ENCODE measurements around the gene NUP160.
"Not testable (repeated sequence)": the region's sequence is repeated elsewhere in the genome, so short reads cannot be mapped to it uniquely, and the experiment has no call there.

Gene NUP160

DNA sequence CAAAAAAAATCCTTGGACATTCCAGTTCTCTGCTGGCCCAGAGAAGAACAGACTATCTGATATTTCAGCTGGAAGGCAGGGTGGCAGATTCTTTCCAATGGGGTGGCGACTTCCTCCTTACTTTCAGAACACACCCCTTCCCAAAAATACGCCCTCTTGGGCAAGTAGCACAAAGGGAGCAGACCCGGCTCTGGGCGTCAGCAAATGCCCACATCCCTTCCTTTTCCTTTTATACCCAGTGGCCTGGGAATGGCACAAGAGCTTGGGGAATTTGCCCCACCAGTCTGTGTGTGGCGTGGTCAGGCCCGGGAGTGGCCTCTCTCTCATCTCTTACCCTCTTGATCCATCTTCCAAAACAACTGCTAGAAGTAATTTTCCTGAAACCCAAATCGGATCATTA lies 33.0 kb upstream of the NUP160 start:
- no peak overlapping the region for H3K4me3 ChIP-seq (IDR thresholded peaks at IDR 0.05; ENCODE audit: insufficient read depth, low read depth, low read length)
- H3K9ac ChIP-seq = no peak overlapping the region
- no peaks in the 10 kb centered on the region for H4K20me1 ChIP-seq (ENCODE audit: insufficient read depth)
- no peak overlapping the region for H3K27ac ChIP-seq
- no peaks in the 10 kb centered on the region for H3K36me3 ChIP-seq (ENCODE audit: insufficient read depth)
- TF ChIP-seq, protein P1, sequence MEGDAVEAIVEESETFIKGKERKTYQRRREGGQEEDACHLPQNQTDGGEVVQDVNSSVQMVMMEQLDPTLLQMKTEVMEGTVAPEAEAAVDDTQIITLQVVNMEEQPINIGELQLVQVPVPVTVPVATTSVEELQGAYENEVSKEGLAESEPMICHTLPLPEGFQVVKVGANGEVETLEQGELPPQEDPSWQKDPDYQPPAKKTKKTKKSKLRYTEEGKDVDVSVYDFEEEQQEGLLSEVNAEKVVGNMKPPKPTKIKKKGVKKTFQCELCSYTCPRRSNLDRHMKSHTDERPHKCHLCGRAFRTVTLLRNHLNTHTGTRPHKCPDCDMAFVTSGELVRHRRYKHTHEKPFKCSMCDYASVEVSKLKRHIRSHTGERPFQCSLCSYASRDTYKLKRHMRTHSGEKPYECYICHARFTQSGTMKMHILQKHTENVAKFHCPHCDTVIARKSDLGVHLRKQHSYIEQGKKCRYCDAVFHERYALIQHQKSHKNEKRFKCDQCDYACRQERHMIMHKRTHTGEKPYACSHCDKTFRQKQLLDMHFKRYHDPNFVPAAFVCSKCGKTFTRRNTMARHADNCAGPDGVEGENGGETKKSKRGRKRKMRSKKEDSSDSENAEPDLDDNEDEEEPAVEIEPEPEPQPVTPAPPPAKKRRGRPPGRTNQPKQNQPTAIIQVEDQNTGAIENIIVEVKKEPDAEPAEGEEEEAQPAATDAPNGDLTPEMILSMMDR (conservative IDR thresholded peaks at IDR 0.05; ENCODE audit: low read depth, low read length) = no peak
- H3K4me2 ChIP-seq = no peak overlapping the region
- no peak overlapping the region for H2AFZ ChIP-seq (ENCODE audit: low read depth)
- no peaks in the 10 kb centered on the region for H3K79me2 ChIP-seq (ENCODE audit: insufficient read depth, low read depth)
- no peaks in the 10 kb centered on the region for H3K27me3 ChIP-seq (ENCODE audit: insufficient read depth, low read depth)
- no peaks in the 10 kb centered on the region for H3K4me1 ChIP-seq (ENCODE audit: low read depth, poor library complexity, severe bottlenecking)

DNA sequence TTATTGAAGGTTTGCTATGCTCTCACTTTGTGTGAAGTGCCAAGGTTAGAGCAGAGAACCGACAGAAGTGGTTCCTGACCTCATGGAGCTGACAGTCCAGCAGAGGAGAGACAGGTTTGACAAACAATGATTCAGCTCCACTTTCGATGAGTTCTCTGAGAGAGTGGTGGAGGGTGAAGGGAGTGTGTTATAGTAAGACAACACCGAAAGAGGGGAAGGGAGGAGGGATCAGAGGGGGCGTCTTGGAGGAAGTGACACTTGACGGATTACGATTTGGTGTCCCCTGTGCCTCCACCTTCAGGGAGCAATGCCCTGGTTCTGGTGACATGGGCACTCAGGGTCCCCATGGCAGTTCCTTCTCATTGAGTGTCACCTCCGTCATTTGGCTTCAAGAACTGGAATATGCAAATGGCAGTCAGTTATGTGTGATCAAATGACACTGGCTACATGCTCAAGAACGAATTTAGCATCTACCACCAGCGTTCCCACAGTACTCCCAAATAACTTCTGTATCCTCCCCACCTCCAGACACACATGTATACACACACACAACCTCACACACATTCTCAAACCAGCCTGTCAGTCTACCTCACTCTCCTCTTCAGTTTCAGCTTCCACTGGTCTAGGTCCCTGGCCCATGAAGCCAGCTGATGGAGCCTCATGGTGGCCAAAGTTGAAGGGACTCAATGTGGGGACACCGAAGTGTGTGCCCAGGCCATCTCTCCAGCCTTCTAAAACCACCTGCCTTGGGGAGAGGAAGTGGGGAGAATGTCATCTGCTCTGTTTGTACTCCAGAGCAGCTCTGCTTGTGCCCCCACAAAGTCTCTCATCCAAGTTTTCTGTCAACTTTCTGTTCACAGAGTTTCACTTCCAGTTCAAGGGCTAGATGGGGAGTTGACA lies 31.4 kb upstream of the NUP160 start:
- TF ChIP-seq, protein P1 (conservative IDR thresholded peaks at IDR 0.05; ENCODE audit: low read depth, low read length) = no peak
- Histone ChIP-seq H3K27ac (no peak overlapping the region), H3K4me2 (no peak overlapping the region)

DNA sequence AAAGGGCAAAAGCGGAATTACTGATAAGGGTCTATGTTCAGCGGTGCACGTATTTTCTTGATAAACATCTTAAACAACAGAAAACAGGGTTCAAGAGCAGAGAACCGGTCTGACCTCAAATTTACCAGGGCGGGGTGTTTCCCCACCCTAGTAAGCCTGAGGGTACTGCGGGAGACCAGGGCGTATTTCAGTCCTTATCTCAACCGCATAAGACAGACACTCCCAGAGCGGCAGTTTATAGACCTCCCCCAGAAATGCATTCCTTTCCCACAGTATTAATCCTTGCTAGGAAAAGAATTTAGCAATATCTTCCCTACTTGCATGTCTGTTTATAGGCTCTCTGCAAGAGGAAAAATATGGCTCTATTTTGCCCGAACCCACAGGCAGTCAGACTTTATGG lies 27.7 kb upstream of the NUP160 start:
- H3K27ac ChIP-seq; H3K4me3 ChIP-seq (IDR thresholded peaks at IDR 0.05; ENCODE audit: insufficient read depth, low read depth, low read length); H3K9ac ChIP-seq; H3K27me3 ChIP-seq (ENCODE audit: insufficient read depth, low read depth); H2AFZ ChIP-seq (ENCODE audit: low read depth); H3K36me3 ChIP-seq (ENCODE audit: insufficient read depth); H3K4me1 ChIP-seq (ENCODE audit: low read depth, poor library complexity, severe bottlenecking); H3K4me2 ChIP-seq; H3K79me2 ChIP-seq (ENCODE audit: insufficient read depth, low read depth); H4K20me1 ChIP-seq (ENCODE audit: insufficient read depth): not testable (repeated sequence)

More for the DNA sequence above, 31.4 kb upstream of the NUP160 start:
- Histone ChIP-seq H3K9ac (no peak overlapping the region), H3K4me1 (ENCODE audit: low read depth, poor library complexity, severe bottlenecking) (no peaks in the 10 kb centered on the region), H3K36me3 (ENCODE audit: insufficient read depth) (no peaks in the 10 kb centered on the region), H3K79me2 (ENCODE audit: insufficient read depth, low read depth) (no peaks in the 10 kb centered on the region), H2AFZ (ENCODE audit: low read depth) (no peak overlapping the region), H3K27me3 (ENCODE audit: insufficient read depth, low read depth) (no peaks in the 10 kb centered on the region), H4K20me1 (ENCODE audit: insufficient read depth) (no peaks in the 10 kb centered on the region), H3K4me3 (IDR thresholded peaks at IDR 0.05; ENCODE audit: insufficient read depth, low read depth, low read length) (no peak overlapping the region)

DNA sequence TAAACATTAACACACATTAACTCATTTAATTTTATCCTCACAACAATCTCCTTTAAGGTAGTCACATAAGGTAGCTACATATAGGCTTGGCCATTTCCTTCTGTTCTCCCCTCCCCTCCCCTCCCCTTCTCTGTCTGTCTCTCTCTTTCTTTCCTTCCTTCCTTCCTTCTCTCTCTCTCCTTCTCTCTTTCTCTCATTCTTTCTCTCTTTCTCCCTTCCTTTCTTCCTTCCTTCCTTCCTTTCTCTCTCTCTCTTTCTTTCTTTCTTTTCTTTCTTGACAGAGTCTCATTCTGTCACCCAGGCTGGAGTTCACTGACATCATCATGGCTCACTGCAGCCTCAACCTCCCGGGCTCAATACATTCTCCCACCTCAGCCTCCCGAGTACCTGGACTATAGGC lies 22.3 kb upstream of the NUP160 start:
- H3K36me3 ChIP-seq (ENCODE audit: insufficient read depth) = no peaks in the 10 kb centered on the region
- H3K9ac ChIP-seq = no peak overlapping the region
- H3K79me2 ChIP-seq (ENCODE audit: insufficient read depth, low read depth) = no peaks in the 10 kb centered on the region
- no peak overlapping the region for H3K4me3 ChIP-seq (IDR thresholded peaks at IDR 0.05; ENCODE audit: insufficient read depth, low read depth, low read length)
- H3K27ac ChIP-seq = no peak overlapping the region
- H3K4me1 ChIP-seq (ENCODE audit: low read depth, poor library complexity, severe bottlenecking) = no peaks in the 10 kb centered on the region
- H4K20me1 ChIP-seq (ENCODE audit: insufficient read depth) = no peaks in the 10 kb centered on the region
- no peak overlapping the region for H2AFZ ChIP-seq (ENCODE audit: low read depth)
- no peak overlapping the region for H3K4me2 ChIP-seq
- TF ChIP-seq, protein P1 (conservative IDR thresholded peaks at IDR 0.05; ENCODE audit: low read depth, low read length) = no peak
- no peaks in the 10 kb centered on the region for H3K27me3 ChIP-seq (ENCODE audit: insufficient read depth, low read depth)

Measured in KMS-11 (cell line).